BLaER1 treated with 17β-estradiol and CSF1 and Interleukin-3, amounts not matched to agents 10 nM and 100 nM (cell line): Measurements from ENCODE around the gene PLEKHA5.
"Not testable (repeated sequence)": the region's sequence is repeated elsewhere in the genome, so short reads cannot be mapped to it uniquely, and the experiment has no call there.

Source experiments
- H3K27ac ChIP-seq, 11 experiments: shearing (Covaris generic); formaldehyde crosslinking; 2 replicates each; pipeline ENCODE4 v1.8.1; 2022
- H3K27me3 ChIP-seq, 11 experiments: shearing (Covaris generic); formaldehyde crosslinking; 2 replicates each; pipeline ENCODE4 v1.8.1; 2022
- H3K36me3 ChIP-seq, 11 experiments: shearing (Covaris generic); formaldehyde crosslinking; 2 replicates each; pipeline ENCODE4 v1.8.1; 2022
- H3K4me1 ChIP-seq, 10 experiments: shearing (Covaris generic); formaldehyde crosslinking; 2 replicates each; pipeline ENCODE4 v1.8.1; 2022
- H3K4me2 ChIP-seq, 11 experiments: shearing (Covaris generic); formaldehyde crosslinking; 2 replicates each; pipeline ENCODE4 v1.8.1; 2022
- H3K4me3 ChIP-seq, 10 experiments: shearing (Covaris generic); formaldehyde crosslinking; 2 replicates each; pipeline ENCODE4 v1.8.1; 2022
- H3K9ac ChIP-seq, 11 experiments: shearing (Covaris generic); formaldehyde crosslinking; 2 replicates each; pipeline ENCODE4 v1.8.1; 2022
- H3K9me3 ChIP-seq, 11 experiments: shearing (Covaris generic); formaldehyde crosslinking; replicated peaks in 1 of 11; 2 replicates each; pipeline ENCODE4 v1.8.1; 2022
- H4K20me1 ChIP-seq, 11 experiments: shearing (Covaris generic); formaldehyde crosslinking; 2 replicates each; pipeline ENCODE4 v1.8.1; 2022
- Cebpa-rat ChIP-seq, 11 experiments: shearing (Covaris generic); IDR thresholded peaks; 2 replicates each; pipeline ENCODE4 v1.8.1; 2022

PLEKHA5 gene

DNA sequence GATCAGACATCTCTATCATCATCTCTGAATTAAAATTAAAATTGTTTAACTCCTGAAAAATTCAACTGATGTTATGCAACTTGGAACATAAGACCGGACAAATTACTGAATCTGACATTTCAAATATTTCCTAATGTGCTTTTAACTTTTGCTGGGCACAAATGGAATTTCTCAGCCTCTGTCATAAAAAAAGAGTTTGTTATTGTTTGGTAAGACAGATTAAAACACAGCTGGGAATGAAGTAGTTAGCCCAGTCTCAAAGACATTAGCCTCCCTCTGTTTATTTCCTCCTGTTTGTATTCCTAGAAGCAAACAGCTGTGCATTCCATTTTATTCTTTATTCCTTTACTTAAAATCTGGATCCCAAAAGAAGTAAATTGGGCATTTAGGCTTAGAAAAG lies 29.4 kb downstream of the PLEKHA5 start:
- no peaks in the 10 kb centered on the region for H3K27me3 ChIP-seq
- no peaks in the 10 kb centered on the region for H3K9me3 ChIP-seq
- H4K20me1 ChIP-seq: no peaks in the 10 kb centered on the region
- H3K4me3 ChIP-seq: no peak overlapping the region
- no peaks in the 10 kb centered on the region for H3K36me3 ChIP-seq
- H3K4me2 ChIP-seq: no peak overlapping the region
- TF ChIP-seq Cebpa-rat (IDR thresholded peaks at IDR 0.05): no peak
- no peak overlapping the region for H3K27ac ChIP-seq
- no peaks in the 10 kb centered on the region for H3K4me1 ChIP-seq
- no peak overlapping the region for H3K9ac ChIP-seq

GRCh38 chr12:19161216-19161615 lies 31.7 kb downstream of the PLEKHA5 start:
- H3K9ac ChIP-seq: no peak overlapping the region
- H3K4me2 ChIP-seq: no peak overlapping the region
- TF ChIP-seq Cebpa-rat (IDR thresholded peaks at IDR 0.05): no peak
- H3K36me3 ChIP-seq: no peaks in the 10 kb centered on the region
- no peaks in the 10 kb centered on the region for H3K27me3 ChIP-seq
- H3K4me1 ChIP-seq: peaks cover 0 to 14% (median 9%) of the 10 kb centered on the region in 10 experiments; a peak in 9 of 20 replicates
- no peaks in the 10 kb centered on the region for H3K9me3 ChIP-seq
- H3K4me3 ChIP-seq: no peak overlapping the region
- H3K27ac ChIP-seq: no peak overlapping the region
- H4K20me1 ChIP-seq: no peaks in the 10 kb centered on the region

- peaks cover 0 to 14% (median 9%) of the 10 kb centered on the region in 10 experiments; a peak in 9 of 20 replicates for H3K4me1 ChIP-seq
- H3K36me3 ChIP-seq: no peaks in the 10 kb centered on the region
- no peaks in the 10 kb centered on the region for H3K27me3 ChIP-seq
- no peak overlapping the region for H3K27ac ChIP-seq
- H3K4me3 ChIP-seq: no peak overlapping the region
- H3K4me2 ChIP-seq: peak overlapping the region in 5 of 11 experiments; percentile 16 to 60 (median 35); a peak in 7 of 22 replicates
- H3K9me3 ChIP-seq: no peaks in the 10 kb centered on the region
- H4K20me1 ChIP-seq: no peaks in the 10 kb centered on the region
- TF ChIP-seq Cebpa-rat (IDR thresholded peaks at IDR 0.05): no peak
- no peak overlapping the region for H3K9ac ChIP-seq
Observed at GRCh38 chr12:19165451-19165850, 35.9 kb downstream of the PLEKHA5 start.

- Histone ChIP-seq H3K9ac (no peak overlapping the region), H3K9me3 (no peaks in the 10 kb centered on the region), H3K4me3 (no peak overlapping the region), H3K36me3 (no peaks in the 10 kb centered on the region), H3K27me3 (no peaks in the 10 kb centered on the region), H4K20me1 (no peaks in the 10 kb centered on the region), H3K4me1 (peaks cover 0 to 14% (median 9%) of the 10 kb centered on the region in 10 experiments; a peak in 9 of 20 replicates), H3K4me2 (no peak overlapping the region), H3K27ac (no peak overlapping the region)
- no peak for TF ChIP-seq Cebpa-rat (IDR thresholded peaks at IDR 0.05)
Observed at GRCh38 chr12:19166387-19166786, 36.9 kb downstream of the PLEKHA5 start.

DNA sequence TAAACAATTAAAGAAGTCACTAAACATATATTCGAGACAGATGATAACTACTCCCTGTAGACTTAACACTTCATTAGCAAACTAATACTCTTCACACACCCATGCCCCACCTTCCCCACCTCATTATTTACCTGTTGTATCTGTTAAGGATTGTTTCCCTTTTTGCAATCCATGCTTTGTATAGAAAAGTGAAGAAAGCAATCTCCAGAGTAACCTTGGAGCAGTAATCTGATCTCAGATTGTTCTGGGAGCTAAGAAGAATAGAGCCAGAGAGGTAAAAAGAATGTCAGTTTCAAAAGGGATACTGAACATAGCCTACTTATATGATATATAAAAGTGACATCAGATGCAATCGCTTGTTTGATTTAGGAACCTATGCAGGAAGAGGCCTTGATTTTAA lies 37.4 kb downstream of the PLEKHA5 start:
- H3K4me2 ChIP-seq: no peak overlapping the region
- no peak overlapping the region for H3K4me3 ChIP-seq
- H4K20me1 ChIP-seq: no peaks in the 10 kb centered on the region
- no peaks in the 10 kb centered on the region for H3K27me3 ChIP-seq
- TF ChIP-seq Cebpa-rat (IDR thresholded peaks at IDR 0.05): no peak
- no peak overlapping the region for H3K27ac ChIP-seq
- H3K4me1 ChIP-seq: peaks cover 0 to 14% (median 9%) of the 10 kb centered on the region in 10 experiments; a peak in 9 of 20 replicates
- no peak overlapping the region for H3K9ac ChIP-seq
- no peaks in the 10 kb centered on the region for H3K36me3 ChIP-seq
- no peaks in the 10 kb centered on the region for H3K9me3 ChIP-seq

GRCh38 chr12:19167708-19168107 lies 38.2 kb downstream of the PLEKHA5 start:
- Histone ChIP-seq H3K27me3 (no peaks in the 10 kb centered on the region), H3K9ac (no peak overlapping the region), H3K4me2 (no peak overlapping the region), H4K20me1 (no peaks in the 10 kb centered on the region), H3K36me3 (no peaks in the 10 kb centered on the region), H3K4me1 (peaks cover 0 to 14% (median 9%) of the 10 kb centered on the region in 10 experiments; a peak in 9 of 20 replicates), H3K4me3 (no peak overlapping the region), H3K27ac (no peak overlapping the region), H3K9me3 (no peaks in the 10 kb centered on the region)
- TF ChIP-seq Cebpa-rat (IDR thresholded peaks at IDR 0.05): no peak

- no peaks in the 10 kb centered on the region for H3K27me3 ChIP-seq
- H3K9ac ChIP-seq: no peak overlapping the region
- no peak overlapping the region for H3K4me3 ChIP-seq
- H3K9me3 ChIP-seq: no peaks in the 10 kb centered on the region
- no peaks in the 10 kb centered on the region for H4K20me1 ChIP-seq
- no peak overlapping the region for H3K4me2 ChIP-seq
- no peak for TF ChIP-seq Cebpa-rat (IDR thresholded peaks at IDR 0.05)
- no peak overlapping the region for H3K27ac ChIP-seq
- peaks cover 0 to 14% (median 9%) of the 10 kb centered on the region in 10 experiments; a peak in 9 of 20 replicates for H3K4me1 ChIP-seq
- no peaks in the 10 kb centered on the region for H3K36me3 ChIP-seq
Observed at GRCh38 chr12:19168644-19169043, 39.1 kb downstream of the PLEKHA5 start.

GRCh38 chr12:19169222-19169621 lies 39.7 kb downstream of the PLEKHA5 start:
- H4K20me1 ChIP-seq: no peaks in the 10 kb centered on the region
- H3K9ac ChIP-seq: no peak overlapping the region
- no peak overlapping the region for H3K27ac ChIP-seq
- no peak overlapping the region for H3K4me2 ChIP-seq
- peaks cover 0 to 14% (median 9%) of the 10 kb centered on the region in 10 experiments; a peak in 9 of 20 replicates for H3K4me1 ChIP-seq
- no peaks in the 10 kb centered on the region for H3K9me3 ChIP-seq
- H3K27me3 ChIP-seq: no peaks in the 10 kb centered on the region
- TF ChIP-seq Cebpa-rat (IDR thresholded peaks at IDR 0.05): no peak
- no peak overlapping the region for H3K4me3 ChIP-seq
- no peaks in the 10 kb centered on the region for H3K36me3 ChIP-seq

DNA sequence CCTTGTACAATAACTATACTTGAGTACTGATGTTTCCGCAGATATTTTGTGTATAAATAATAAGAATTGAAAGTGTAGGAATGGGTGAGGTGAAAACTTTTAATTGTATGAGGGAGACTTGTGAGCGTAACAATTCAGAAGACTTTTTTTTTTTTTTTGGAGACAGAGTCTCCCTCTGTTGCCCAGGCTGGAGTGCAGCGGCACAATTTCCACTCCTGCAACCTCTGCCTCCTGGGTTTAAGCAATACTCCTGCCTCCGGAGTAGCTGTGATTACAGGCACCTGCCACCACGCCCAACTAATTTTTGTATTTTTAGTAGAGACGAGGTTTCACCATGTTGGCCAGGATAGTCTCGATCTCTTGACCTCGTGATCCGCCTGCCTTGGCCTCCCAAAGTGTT lies 40.8 kb downstream of the PLEKHA5 start:
- H3K9ac ChIP-seq, H3K4me3 ChIP-seq, H4K20me1 ChIP-seq, H3K36me3 ChIP-seq, H3K9me3 ChIP-seq, H3K27ac ChIP-seq, H3K27me3 ChIP-seq, H3K4me2 ChIP-seq, H3K4me1 ChIP-seq: not testable (repeated sequence)

DNA sequence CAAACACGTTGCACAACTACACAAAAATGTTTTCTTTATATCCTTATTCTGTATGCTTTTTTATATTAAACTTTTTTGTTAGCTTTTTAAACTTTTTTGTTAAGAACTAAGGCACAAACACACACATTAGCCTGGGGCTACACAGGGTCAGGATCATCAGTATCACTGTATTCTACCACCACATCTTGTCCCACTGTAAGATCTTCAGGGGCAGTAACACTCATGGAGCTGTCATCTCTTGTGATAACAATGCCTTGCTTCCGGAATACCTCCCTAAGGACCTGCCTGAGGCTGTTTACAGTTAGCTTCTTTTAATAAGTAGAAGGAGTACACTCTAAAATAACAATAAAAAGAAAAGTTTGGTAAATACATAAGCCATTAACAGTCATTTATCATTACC lies 42.2 kb downstream of the PLEKHA5 start:
- Histone ChIP-seq H3K4me2 (no peak overlapping the region), H3K9ac (no peak overlapping the region), H3K27me3 (no peaks in the 10 kb centered on the region), H3K9me3 (no peaks in the 10 kb centered on the region), H3K36me3 (peaks cover 0 to under 1% (median 0%) of the 10 kb centered on the region in 11 experiments; a peak in 1 of 22 replicates), H4K20me1 (no peaks in the 10 kb centered on the region), H3K4me3 (no peak overlapping the region), H3K27ac (no peak overlapping the region), H3K4me1 (no peaks in the 10 kb centered on the region)
- no peak for TF ChIP-seq Cebpa-rat (IDR thresholded peaks at IDR 0.05)
